NCI-H524 treated with DMSO at 0.1 percent for 48 hours (cell line): Measurements from ENCODE around the gene PTPRO.

Experiments
- DNase-seq: peaks from one replicate; lab custom pipeline; 2025; lab: John Stamatoyannopoulos, UW

Gene PTPRO

DNA sequence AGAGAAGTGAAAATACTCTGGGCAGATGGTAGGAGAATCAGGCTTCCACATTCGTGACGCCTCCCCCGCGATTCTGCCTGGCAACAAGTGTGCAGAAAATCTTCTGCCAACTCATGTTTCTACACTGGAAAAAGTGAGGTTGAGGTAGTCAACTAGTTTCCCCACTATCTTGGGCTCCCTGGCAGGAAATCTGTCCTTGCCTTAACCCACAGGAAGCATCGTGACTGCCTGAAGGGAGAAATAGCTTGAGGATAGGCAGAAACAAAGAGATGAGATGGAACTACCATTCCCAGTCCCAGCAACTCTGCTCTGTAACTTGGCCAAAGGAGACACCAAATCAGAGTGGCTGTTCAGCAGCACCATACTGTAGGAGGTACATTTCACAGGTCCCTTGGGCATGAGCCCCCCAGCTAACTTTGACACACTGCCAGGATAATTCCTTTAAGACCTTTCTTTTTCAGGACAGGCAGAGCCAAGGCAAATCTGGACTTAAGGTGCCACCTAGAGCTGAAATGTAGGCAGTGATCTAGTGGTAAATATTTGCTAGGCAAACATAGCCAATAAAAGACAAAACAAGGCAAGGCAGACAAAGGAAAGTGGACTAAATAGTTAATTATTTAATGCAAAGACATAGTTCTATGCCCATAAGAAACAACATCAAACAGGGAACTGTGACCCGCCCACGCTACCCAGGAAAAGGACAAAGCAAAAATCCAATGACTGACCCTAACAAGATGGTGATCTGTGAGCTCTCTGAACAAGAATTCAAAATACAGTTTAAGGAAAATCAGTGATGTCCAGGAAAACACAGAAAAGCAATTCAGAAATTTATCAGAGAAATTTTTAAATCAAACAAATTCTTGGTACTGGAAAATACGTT lies 205.1 kb downstream of the PTPRO start:
- no peak for DNase-seq

DNA sequence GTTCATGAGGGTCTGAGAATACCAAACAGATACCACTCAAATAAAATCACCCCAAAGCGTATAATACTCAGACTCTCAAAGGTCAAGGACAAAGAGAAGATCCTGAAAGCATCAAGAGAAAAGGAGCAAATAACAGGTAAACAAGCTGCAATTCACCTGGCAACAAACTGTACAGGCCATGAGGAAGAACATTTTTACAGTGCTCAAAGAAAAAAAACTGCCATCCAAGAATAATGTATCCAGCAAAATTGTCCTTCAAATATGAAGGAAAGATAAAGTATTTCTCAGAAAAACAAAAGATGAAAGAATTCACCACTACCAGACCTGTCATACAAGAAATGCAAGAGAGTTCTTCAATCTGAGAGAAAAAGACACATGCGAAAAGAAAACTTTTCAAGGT lies 206.4 kb downstream of the PTPRO start:
- no peak for DNase-seq

DNA sequence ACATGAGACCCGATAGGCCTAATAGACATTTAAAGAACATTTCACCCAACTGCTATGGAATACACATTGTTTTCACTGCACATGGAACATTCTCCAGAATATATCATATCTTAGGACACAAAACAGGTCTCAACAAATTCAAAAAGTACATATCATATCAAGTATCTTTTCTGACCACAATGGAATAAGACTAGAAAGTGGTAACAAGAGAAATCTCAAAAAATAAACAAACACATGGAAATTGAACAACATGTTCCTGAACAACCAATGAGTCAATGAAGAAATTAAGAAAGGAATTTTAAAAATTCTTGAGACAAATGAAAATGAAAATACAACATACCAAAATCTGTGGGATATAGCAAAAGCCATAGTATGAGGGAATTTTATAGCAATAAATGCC lies 208.1 kb downstream of the PTPRO start:
- DNase-seq, result no peak

DNA sequence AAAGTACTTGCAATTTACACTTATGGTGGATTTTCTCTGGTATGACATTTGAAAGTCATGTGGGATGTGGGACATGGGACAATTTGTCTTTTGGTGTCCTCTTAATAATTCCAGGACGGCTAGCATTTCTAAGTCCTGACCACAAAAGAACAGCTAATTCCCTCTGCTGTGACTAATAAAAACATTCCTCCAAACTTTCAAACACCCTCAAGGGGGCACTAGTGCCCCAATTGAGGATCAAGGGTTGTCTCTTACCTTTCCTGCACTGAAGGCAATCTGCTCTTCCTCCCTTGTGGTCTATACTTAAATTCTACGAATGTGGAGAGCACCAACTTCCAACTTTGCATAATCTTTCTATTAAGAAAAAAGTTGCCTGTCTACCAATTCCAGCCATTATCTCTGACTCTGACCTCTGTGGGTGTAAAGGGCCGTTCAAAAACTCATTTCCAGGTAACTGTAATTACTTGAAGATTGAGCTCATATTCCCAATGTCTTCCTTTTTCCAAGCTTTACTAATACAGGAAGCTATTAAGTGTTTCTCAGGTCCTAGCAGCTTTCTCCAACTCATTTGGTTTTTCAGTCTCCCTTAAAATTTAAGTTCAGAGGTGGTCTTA lies 210.2 kb downstream of the PTPRO start:
- peak; percentile 34 for DNase-seq

DNA sequence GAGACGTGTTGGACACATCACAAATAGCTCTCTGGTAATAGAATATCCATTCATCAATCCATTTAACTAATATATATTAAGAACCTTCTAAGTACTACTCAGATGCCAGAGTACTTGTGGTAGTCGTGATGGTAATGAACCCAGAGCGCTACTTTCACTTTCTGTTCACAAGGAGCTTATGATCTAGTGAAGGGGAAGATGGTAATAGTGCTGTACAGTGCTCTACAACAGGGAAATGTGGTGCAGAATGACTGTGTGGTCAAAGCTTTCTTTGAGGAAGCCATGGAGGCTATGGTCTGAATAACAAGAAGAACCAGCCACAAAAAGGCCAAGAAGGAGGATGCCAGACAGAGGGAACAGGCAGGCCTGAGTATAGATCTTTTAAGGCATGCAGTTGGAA lies 212.0 kb downstream of the PTPRO start:
- DNase-seq, result no peak

DNA sequence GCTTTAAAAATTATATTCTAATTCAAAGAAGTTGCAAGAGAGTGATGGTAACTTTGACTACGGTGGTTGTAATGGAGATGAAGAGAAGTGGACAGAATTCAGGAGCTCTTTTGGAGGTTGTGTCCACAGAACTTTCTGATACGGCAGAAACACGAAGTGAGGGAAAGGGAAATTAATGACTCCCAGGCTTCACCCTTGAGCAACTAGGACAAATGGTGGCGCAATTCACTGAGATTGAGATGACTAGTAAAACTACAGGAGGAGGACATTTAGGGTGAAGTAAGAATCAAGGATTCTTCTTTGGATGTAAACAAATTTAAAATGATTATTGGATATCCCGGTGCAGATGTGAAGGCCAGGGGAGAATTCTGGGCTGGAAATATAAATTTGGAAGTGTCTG lies 212.6 kb downstream of the PTPRO start:
- DNase-seq, result no peak

- DNase-seq, result no peak
These were observed 213.1 kb downstream of the PTPRO start for GRCh38 chr12:15535352-15535781.

- DNase-seq, result no peak
These were observed 214.1 kb downstream of the PTPRO start for GRCh38 chr12:15536446-15536845.

GRCh38 chr12:15538881-15539280 lies 216.6 kb downstream of the PTPRO start:
- DNase-seq, result no peak

DNA sequence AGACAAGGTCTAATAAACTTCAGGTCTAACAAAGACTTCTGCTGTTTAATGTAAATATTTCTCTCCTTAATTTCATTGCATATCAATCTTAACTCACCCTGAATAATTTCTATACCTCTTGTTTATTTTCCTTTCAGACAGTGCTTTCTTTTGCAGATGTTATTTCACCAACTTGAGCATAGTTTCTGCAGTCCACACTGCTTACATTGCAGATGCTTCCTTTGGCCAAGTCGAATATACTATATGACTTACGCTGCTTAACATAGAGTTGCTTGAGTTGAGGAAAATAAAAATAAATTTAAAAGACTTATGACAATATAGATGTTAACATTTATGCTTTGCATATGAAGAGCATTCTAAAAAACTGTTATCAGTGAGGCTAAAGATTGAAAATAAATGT lies 217.7 kb downstream of the PTPRO start:
- no peak for DNase-seq

- DNase-seq, result peak; percentile 73
These were observed 218.2 kb downstream of the PTPRO start for GRCh38 chr12:15540469-15540872.

DNA sequence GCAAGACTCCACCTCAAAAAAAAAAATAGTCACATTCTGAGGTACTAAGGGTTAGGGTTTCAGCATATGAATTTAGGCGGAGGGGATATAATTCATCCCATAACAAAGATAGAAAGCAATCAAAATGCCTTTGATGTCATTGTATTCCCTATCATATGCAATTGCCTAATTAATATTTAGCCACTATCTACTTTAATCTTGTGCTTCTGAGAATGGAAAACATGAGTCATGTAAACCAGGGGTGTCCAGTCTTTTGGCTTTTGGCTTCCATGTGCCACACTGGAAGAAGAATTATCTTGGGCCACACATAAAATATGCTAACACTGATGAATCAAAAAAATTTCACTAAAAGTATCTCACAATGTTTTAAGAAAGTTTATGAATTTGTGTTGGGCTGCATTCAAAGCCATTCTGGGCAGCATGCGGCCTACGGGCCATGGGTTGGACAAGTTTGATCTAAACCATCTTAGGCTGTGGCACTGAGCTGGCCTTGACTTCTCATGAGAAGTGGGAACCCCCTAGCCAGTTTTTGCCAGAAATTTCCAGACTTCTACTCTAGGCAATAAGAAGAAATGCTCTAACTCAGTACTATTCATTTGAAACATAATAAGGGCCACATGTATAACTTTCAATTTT lies 219.8 kb downstream of the PTPRO start:
- no peak for DNase-seq

DNA sequence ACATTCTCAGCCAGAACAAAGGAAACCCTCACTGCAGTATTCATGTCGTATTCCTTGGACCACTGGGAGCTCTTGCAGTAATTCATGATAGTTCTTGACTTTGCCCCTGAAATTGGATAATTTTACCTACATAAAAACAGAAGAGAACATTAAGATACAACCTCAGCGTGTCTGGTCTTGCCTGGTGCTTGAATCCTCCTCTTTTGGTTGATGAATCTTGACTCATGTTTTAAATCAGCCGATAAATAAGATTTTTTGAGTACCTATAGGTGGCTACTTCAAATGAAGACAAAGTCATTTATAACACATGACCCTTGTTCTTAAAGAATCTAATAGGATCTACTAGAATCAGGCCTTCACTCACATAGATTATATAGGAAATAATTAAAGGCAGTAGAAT lies 221.0 kb downstream of the PTPRO start:
- no peak for DNase-seq

- no peak for DNase-seq
These were observed 222.3 kb downstream of the PTPRO start for GRCh38 chr12:15544589-15544988.

DNA sequence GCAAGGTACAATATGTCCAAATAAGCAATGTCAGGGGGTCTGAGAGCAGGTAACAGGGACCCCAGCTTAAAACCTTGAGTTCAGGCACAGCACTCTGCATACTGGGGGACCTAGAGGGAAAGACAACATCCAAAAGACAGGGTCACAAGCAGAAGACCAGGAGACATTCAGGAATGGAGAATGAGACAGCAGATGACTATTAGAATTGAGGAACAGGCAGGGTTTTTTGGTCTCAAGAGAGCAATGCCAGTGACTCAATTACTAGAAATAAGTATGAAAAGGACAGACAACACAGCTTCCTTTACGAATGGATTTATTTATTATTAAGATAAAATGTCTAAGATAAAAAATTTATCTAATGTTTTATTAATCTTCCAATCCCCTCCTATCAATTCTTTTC lies 223.0 kb downstream of the PTPRO start:
- DNase-seq, result no peak

DNA sequence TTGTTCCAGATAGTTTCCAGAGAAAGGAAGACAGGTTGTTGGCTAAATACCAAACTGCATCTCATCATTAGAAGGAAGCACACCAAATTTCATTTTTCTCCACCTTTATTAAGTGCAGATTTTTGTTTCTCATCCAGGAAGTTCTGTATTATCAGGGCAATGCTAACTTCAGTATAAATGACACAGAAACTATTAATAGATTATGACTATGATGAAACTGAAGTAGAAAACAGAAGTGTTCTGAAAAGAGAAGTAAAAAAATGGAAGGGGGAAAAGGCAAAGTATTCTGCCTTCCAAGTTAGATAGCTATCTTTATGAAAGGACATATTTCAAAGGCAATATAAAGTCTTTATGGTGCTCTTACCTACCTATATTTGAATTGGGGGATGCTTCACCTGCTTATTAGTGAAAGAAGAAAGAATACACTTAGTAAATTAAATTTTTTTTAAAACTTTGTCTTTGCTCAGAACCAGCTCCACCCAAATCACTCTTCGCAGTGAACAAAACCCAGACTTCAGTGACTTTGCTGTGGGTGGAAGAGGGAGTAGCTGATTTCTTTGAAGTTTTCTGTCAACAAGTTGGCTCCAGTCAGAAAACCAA lies 223.9 kb downstream of the PTPRO start:
- no peak for DNase-seq

DNA sequence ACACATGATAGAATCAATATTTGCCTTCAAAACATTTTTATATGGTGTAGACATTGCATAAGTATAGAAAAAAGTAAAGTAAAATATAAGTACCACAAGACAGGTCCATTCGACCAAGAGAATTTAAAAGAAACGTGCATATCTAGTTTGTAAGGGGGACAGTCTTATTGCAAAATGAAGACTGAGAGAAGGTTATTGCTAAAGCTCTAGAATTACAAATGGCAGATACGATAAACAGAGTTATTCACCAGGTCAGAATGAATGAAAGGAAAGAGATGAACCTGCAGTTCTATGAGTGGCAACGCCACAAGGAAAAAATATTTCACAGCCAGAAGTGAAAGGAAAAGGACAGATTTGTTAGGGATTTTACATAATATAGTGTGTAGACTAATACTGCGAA lies 224.8 kb downstream of the PTPRO start:
- no peak for DNase-seq

DNA sequence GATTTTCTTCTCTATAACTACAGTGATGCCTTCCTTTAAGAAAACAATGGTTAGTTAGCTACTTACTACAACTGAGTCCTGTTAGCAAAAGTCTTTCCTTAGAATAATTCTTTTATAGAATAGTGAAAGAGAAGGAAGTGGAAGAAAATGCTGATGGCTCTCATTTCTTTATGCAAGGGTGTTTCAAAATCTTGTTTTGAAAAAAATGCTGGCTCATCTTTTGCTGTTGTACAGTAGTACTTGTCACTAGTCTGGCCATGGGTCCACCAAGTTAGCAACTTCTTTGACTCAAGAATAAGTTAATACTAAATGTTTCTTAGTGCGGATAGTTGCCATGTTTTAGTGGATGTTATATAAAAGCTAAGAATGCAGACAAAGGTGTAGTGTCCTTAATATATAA lies 225.4 kb downstream of the PTPRO start:
- no peak for DNase-seq

DNA sequence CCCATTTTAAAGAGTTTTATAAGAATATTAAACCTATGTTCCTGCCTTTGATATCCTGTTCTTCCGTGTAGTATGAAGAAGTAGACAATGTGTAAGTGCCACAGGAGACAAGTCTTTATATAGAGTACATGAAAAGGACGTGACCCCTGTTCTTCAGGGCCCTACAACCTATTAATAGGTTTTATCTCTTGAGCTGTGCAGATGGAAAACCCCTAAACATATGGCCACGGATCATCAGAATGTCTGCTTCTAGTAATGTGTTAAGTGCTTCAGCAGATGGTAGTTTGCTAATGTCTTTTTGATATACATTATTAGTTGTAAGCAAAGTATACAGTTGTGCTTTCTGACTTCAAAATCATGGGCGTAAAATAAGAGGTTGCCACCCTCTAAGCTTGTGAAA lies 228.5 kb downstream of the PTPRO start:
- DNase-seq, result peak; percentile 97

DNA sequence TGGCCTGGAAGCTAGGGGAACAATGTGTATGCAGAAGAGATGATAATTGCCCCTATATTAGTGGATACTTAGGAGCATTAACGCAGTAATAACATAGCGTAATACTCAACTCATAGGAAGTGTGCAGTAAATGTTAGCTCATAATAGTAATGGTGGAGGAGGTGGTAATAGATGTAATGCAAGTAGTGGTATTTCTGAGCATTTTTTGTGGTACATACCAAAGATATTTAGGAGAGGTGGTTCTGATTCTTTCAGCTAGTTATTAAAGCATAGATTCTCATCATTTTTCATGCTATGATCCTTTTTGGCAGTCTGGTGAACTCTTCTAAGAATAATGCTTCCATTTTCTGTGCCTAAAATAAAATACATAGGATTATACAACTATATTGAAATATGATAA lies 233.1 kb downstream of the PTPRO start:
- no peak for DNase-seq

DNA sequence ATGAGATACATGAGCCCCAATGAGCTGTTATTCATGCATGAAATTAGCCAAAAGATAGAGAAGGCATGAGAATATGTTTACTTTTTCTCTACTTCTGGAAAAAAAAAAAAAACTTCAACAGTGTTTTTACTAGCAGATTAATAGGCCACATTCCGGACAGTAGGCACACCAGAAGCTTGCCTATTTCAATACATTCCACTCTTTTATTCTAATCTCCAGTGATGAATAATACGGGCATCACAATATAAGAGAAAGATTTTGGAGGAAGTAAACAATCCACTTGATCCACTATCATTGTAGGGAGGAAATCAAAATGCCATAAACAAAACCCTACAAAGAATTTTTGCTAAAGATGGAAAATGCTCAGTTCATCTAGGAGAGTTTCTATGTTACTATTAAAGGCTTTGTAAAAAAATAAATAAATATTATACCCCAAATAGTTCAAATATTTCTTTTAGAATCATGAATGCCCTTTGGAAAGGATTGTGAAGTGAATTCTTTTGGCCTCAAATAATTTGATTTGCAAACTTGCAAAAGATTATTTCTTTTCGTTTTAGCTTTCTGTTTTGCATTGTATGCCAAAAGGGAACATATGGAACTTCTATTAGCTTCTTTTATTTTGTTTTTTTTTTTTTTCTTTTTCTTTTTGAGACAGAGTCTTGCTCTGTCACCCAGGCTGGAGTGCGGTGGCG lies 234.2 kb downstream of the PTPRO start:
- no peak for DNase-seq

DNA sequence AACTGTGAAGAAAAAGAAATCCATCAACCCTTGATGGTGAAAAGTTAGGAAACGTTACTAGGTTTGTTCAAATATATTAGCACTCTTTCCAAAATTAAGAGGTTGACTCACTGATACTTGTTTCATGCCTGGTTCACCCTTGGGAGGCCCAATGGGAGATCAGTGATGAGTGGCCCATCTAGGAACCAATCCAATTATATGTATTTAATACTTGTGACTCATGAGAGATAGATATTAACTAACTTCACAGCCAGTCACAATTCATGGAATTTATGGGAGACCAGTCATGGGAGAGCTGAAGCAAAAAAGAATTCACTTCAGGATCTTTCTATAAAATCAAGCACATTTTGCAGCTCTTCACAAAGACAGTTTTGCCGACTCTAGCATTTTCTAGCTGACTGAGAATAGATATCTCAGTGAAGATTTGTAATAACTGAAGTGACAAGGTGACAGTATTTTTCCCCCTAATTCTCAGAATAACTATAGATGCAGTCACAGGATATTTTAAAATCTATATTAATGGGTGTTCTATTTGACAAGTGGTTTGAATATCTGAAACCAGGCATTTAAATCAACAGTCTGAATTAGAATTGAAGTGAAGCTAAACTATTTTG lies 236.7 kb downstream of the PTPRO start:
- DNase-seq, result no peak
